HepG2 (cell line): ENCODE results near the gene OGA. TPM values are rescaled to one million over a fixed set of nuclear protein-coding genes. Genes with fewer than 3 reads are reported as not detected.
A peak's percentile ranks its signal among the peaks of the same experiment; 100 is the strongest.

Experiments used
- ATAC-seq: fragments of 200-7000 bp; cut with Tn5 transposase; 3 replicates; pipeline ENCODE4 v1.9.1; 2020; ENCODE audit warnings: mild to moderate bottlenecking, moderate library complexity
- BruUV-seq: library from RNA; stranded (reverse); fragments of 400-500 nt; replicated peaks from 2 replicates; lab custom pipeline; 2021; lab: Mats Ljungman, UMichigan
- CTCF ChIA-PET: fragments of 300-600 bp; formaldehyde crosslinking; extraction: SDS; loops from one replicate; lab custom pipeline; 2021; ENCODE audit warnings: low total read pairs, inconsistent platforms, low intra/inter-chr PET ratio; lab: Yijun Ruan, JAX
- POLR2A ChIA-PET: fragments of 350-600 bp; sonication (Branson Sonifier 250); formaldehyde crosslinking; loops from one replicate; lab custom pipeline; 2020; ENCODE audit warnings: antibody characterized with exemption, inconsistent platforms; lab: Yijun Ruan, JAX
- DNase-seq: peaks from one replicate; pipeline ENCODE4 v3.0.0-alpha.2; 2015; ENCODE audit warnings: low spot score
- FAIRE-seq: peaks from 3 replicates; lab custom pipeline; 2011; peaks lifted over from hg19 to GRCh38; lab: Jason Lieb, UNC
- H2AFZ ChIP-seq: one replicate; pipeline ENCODE4 v1.6.1; 2011; ENCODE audit warnings: low read length, inconsistent platforms
- H3K27ac ChIP-seq: fragments of 300-600 bp; 3 replicates; pipeline ENCODE4 v1.8.0; 2011; ENCODE audit warnings: mixed run types, mild to moderate bottlenecking, mixed read lengths, low read length, inconsistent platforms; ENCODE audit not compliant: insufficient read depth; ENCODE audit errors: extremely low read length
- H3K27me3 ChIP-seq, 2 experiments: fragments of 200-600 bp in 1 of 2; 2 replicates in 1 of 2; 3 replicates in 1 of 2; pipeline versions ENCODE4 v1.6.0 to v1.8.0; 2011; ENCODE audit warnings: low read length in 2 of 2, mild to moderate bottlenecking in 2 of 2, moderate library complexity in 2 of 2, inconsistent platforms in 1 of 2; ENCODE audit not compliant: insufficient read depth in 2 of 2, control insufficient read depth in 1 of 2
- H3K36me3 ChIP-seq, 2 experiments: fragments of 200-600 bp in 1 of 2; replicated peaks in 1 of 2; 2 replicates in 1 of 2; 3 replicates in 1 of 2; pipeline versions ENCODE4 v1.5.1 to v1.8.0; 2011; ENCODE audit warnings: low read length in 2 of 2, inconsistent platforms in 1 of 2; ENCODE audit not compliant: insufficient read depth in 2 of 2, control insufficient read depth in 1 of 2
- H3K4me1 ChIP-seq: 2 replicates; pipeline ENCODE4 v1.5.1; 2012; ENCODE audit warnings: low read length, inconsistent platforms; ENCODE audit not compliant: insufficient read depth
- H3K4me2 ChIP-seq: 2 replicates; pipeline ENCODE4 v1.6.0; 2011; ENCODE audit warnings: low read depth, low read length, inconsistent platforms
- H3K4me3 ChIP-seq, 3 experiments: fragments of 200-600 bp in 1 of 3; sonication (generic), shearing (Covaris generic) in 1 of 3; replicated peaks in 1 of 3; 2 replicates each; pipeline ENCODE4 v1.5.1; 2011 to 2016; ENCODE audit warnings: low read length in 3 of 3, inconsistent platforms in 2 of 3, low read depth in 2 of 3, mild to moderate bottlenecking in 2 of 3, control low read depth in 1 of 3, mixed read lengths in 1 of 3; ENCODE audit not compliant: insufficient read depth in 1 of 3
- H3K79me2 ChIP-seq: one replicate; pipeline ENCODE4 v1.6.1; 2011; ENCODE audit warnings: low read length, inconsistent platforms; ENCODE audit not compliant: insufficient read depth
- H3K9ac ChIP-seq: 2 replicates; pipeline ENCODE4 v1.6.0; 2011; ENCODE audit warnings: mild to moderate bottlenecking, low read depth, low read length, inconsistent platforms; ENCODE audit not compliant: insufficient read depth
- H3K9me3 ChIP-seq: 2 replicates; pipeline ENCODE4 v1.5.1; 2012; ENCODE audit warnings: mild to moderate bottlenecking, low read length
- H4K20me1 ChIP-seq: 2 replicates; pipeline ENCODE4 v1.6.0; 2011; ENCODE audit warnings: inconsistent platforms, mild to moderate bottlenecking, low read length, moderate library complexity; ENCODE audit not compliant: insufficient read depth
- CREB1 ChIP-seq, 2 experiments: fragments of 450-650 bp in 1 of 2; IDR thresholded peaks; 2 replicates each; pipeline ENCODE4 v1.6.1; 2016 to 2017; ENCODE audit warnings: control low read depth in 1 of 2, mild to moderate bottlenecking in 1 of 2, missing compliant biosample characterization in 1 of 2, missing genetic modification characterization in 1 of 2
- CREBL2 ChIP-seq: sonication (generic); formaldehyde crosslinking; IDR thresholded peaks from 2 replicates; pipeline ENCODE4 v1.8.1; 2023; ENCODE audit warnings: missing genetic modification reagents, mild to moderate bottlenecking, borderline replicate concordance
- HBP1 ChIP-seq: IDR thresholded peaks from 2 replicates; pipeline ENCODE4 v1.6.1; 2016; ENCODE audit warnings: low read depth, control low read depth
- PAXIP1 ChIP-seq: sonication (generic); formaldehyde crosslinking; conservative IDR thresholded peaks from 2 replicates; pipeline ENCODE4 v1.4.0; 2020; ENCODE audit warnings: mild to moderate bottlenecking, missing genetic modification reagents, moderate library complexity
- RCOR2 ChIP-seq: IDR thresholded peaks from 2 replicates; pipeline ENCODE4 v1.6.1; 2016; ENCODE audit warnings: missing biosample characterization, missing genetic modification reagents
- SIN3A ChIP-seq: IDR thresholded peaks from 2 replicates; pipeline ENCODE4 v1.6.1; 2011; ENCODE audit warnings: low read depth, mild to moderate bottlenecking, control low read depth, low read length, borderline replicate concordance
- SNAPC2 ChIP-seq: sonication (generic); formaldehyde crosslinking; IDR thresholded peaks from 2 replicates; pipeline ENCODE4 v1.8.1; 2022; ENCODE audit warnings: mild to moderate bottlenecking, missing genetic modification reagents
- SRY ChIP-seq: sonication (generic); formaldehyde crosslinking; IDR thresholded peaks from 2 replicates; pipeline ENCODE4 v1.8.0; 2022; ENCODE audit warnings: mild to moderate bottlenecking, missing genetic modification reagents
- TRAFD1 ChIP-seq: sonication (generic); formaldehyde crosslinking; IDR thresholded peaks from 2 replicates; pipeline ENCODE4 v1.5.1; 2020; ENCODE audit warnings: missing genetic modification reagents, mild to moderate bottlenecking, borderline replicate concordance
- ZNF383 ChIP-seq: sonication (generic); formaldehyde crosslinking; IDR thresholded peaks from 2 replicates; pipeline ENCODE4 v1.4.0; 2020; ENCODE audit warnings: missing genetic modification reagents, mild to moderate bottlenecking, borderline replicate concordance
- ZNF598 ChIP-seq: sonication (generic); formaldehyde crosslinking; IDR thresholded peaks from 2 replicates; pipeline ENCODE4 v1.5.1; 2020; ENCODE audit warnings: mild to moderate bottlenecking, missing genetic modification reagents, borderline replicate concordance
- ZSCAN30 ChIP-seq: sonication (generic); formaldehyde crosslinking; IDR thresholded peaks from 2 replicates; pipeline ENCODE4 v1.5.0; 2020; ENCODE audit warnings: mild to moderate bottlenecking, missing genetic modification reagents
- WGBS: methylation state at CpG from one replicate; pipeline ENCODE4 v1.1.6; 2017; ENCODE audit warnings: low lambda C conversion rate; 5-methylcytosine and 5-hydroxymethylcytosine counted together
- in situ Hi-C: cut with HindIII; loops from 2 replicates; pipeline ENCODE4 v1.10.0; 2017; ENCODE audit warnings: low pct_unique_long_range_greater_than_20kb; ENCODE audit not compliant: extremely low pct_ligation_motif_present
- intact Hi-C: fragments of 100-400 bp; cut with micrococcal nuclease; formaldehyde crosslinking; loops from one replicate; pipeline ENCODE4 v1.10.0; 2022; ENCODE audit not compliant: unreplicated experiment
- polyA plus RNA-seq, 8 experiments: library from polyadenylated mRNA; depleted of rRNA in 3 of 8; stranded (reverse) in 7 of 8; unstranded in 1 of 8; fragments of >200 nt; fragmentation: Illumina TruSeq in 4 of 8; extraction: Trizol in 4 of 8; gene quantifications; 2 replicates each; pipeline versions ENCODE4 v1.2.1 to v1.2.3, GENCODE V29; 2011 to 2016; ENCODE audit warnings: low read depth in 4 of 8, missing spikeins in 1 of 8, mixed read lengths in 1 of 8; ENCODE audit not compliant: insufficient read depth in 1 of 8
- total RNA-seq, 5 experiments: library from RNA; depleted of rRNA; stranded (reverse); fragments of >200 nt; fragmentation: Illumina TruSeq; extraction: Trizol; gene quantifications; 2 replicates each; pipeline ENCODE4 v1.2.3, GENCODE V29; 2016; ENCODE audit warnings: low read depth in 1 of 5

Gene OGA
- total and polyA plus RNA-seq, 2 of the 13 experiments (the other 11 are each of a cell fraction or from before 2014, with no cell fraction given) = 33.2 to 39.8 TPM

GRCh38 chr10:101818872-101819633 is 809 bp upstream of the OGA start (continued):
- TF ChIP-seq HBP1 (no peak), SNAPC2 (CRISPR knock-in tag) (no peak), CREB1 (IDR thresholded peaks at IDR 0.05) (no peak), CREB1 (CRISPR knock-in tag; IDR thresholded peaks at IDR 0.05) (no peak), RCOR2 (CRISPR knock-in tag) (no peak)

GRCh38 chr10:101817337-101818118 is 716 bp downstream of the OGA start:
- in situ Hi-C loops = no loop called here
- TF ChIP-seq SIN3A (0 out of 2 replicates have a peak, but pooled peaks have one; percentile 6), ZSCAN30 (CRISPR knock-in tag) (0 out of 2 replicates have a peak, but pooled peaks have one; percentile 52), TRAFD1 (CRISPR knock-in tag) (no peak), CREBL2 (CRISPR knock-in tag) (0 out of 2 replicates have a peak, but pooled peaks have one; percentile 54), SRY (CRISPR knock-in tag) (0 out of 2 replicates have a peak, but pooled peaks have one; percentile 4), ZNF598 (CRISPR knock-in tag) (0 out of 2 replicates have a peak, but pooled peaks have one; percentile 45), ZNF383 (no peak), PAXIP1 (CRISPR knock-in tag) (no peak)

More at GRCh38 chr10:101817337-101818118, 716 bp downstream of the OGA start:
- Histone ChIP-seq H3K36me3 (peaks cover 0 to 7% of the 10 kb centered on the region in 2 experiments; a peak in 3 of 5 replicates), H3K27ac (peak overlapping the region; percentile 91), H3K9me3 (no peaks in the 10 kb centered on the region), H3K79me2 (peaks cover 68% of the 10 kb centered on the region), H3K4me2 (peak overlapping the region; percentile 94), H3K4me1 (peaks cover 38% of the 10 kb centered on the region), H4K20me1 (peaks cover 46% of the 10 kb centered on the region), H3K9ac (peak overlapping the region; percentile 87), H3K4me3 (peak overlapping the region; percentile 81 to 95 (median 89)), H2AFZ (no peak overlapping the region), H3K27me3 (no peaks in the 10 kb centered on the region; a peak in 1 of 5 replicates)
- peak; percentile 47 for ATAC-seq
- no TSS peak for BruUV-seq
- 0% methylated on average over 12 of the region's 44 CpGs for WGBS
- ChIA-PET POLR2A (interaction anchor here (0.7 to 2.3 kb wide), 8 partner anchors 13 to 297 kb away, joined by 3 to 17 read pairs (median 4); partner anchors contain the start of gene NPM3), CTCF (no interaction called here)
- FAIRE-seq = no peak
- intact Hi-C loops = loop anchor here (2.0 to 10.0 kb wide), 2 partner anchors 19 to 687 kb away; partner anchors contain the start of genes ACTR1A and SUFU
- no peak for DNase-seq
